Fibroblast of skin of abdomen (primary cell): ENCODE results near the gene STAT5B.
"Not testable (repeated sequence)": the region's sequence is repeated elsewhere in the genome, so short reads cannot be mapped to it uniquely, and the experiment has no call there.

ENCODE experiments used
- DNase-seq: peaks from one replicate; pipeline ENCODE4 v3.0.0-alpha.2; 2013

STAT5B gene

DNA sequence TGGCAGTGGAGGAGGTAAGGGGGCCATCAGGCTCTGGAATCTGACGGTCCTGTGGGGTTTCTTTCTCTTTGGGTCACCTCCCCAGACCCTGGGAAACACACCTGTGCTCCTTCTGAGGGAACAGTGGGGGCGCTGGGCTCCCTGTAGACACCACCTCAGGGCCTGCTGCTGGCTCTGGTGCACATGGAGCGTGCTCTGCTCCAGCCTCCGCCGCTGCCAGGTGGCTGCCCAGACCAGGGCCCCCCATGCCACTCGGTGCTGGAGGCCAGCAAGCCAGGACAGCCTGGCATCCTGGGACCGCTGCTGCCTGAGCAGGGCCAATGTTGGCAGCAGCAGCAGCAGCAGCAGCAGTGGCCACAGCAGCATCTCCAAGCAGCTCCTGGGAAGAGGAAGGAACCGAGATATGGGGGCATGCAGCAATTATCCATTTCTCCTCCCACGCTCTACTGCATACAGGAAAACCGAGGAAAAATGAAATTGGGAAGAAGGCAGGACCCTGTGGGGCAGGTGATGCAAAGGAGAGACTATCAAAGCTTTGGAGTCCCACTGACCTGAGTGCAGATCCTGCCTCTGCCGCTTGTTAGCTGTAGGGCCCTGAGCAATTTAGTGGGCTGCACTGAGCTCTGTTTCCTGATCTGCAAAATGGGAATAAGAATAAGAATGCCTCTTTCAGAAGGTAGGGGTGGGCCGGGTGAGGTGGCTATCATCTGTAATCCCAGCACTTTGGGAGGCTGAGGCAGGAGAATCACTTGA, 82.8 kb downstream of the STAT5B start:
- DNase-seq: no peak

DNA sequence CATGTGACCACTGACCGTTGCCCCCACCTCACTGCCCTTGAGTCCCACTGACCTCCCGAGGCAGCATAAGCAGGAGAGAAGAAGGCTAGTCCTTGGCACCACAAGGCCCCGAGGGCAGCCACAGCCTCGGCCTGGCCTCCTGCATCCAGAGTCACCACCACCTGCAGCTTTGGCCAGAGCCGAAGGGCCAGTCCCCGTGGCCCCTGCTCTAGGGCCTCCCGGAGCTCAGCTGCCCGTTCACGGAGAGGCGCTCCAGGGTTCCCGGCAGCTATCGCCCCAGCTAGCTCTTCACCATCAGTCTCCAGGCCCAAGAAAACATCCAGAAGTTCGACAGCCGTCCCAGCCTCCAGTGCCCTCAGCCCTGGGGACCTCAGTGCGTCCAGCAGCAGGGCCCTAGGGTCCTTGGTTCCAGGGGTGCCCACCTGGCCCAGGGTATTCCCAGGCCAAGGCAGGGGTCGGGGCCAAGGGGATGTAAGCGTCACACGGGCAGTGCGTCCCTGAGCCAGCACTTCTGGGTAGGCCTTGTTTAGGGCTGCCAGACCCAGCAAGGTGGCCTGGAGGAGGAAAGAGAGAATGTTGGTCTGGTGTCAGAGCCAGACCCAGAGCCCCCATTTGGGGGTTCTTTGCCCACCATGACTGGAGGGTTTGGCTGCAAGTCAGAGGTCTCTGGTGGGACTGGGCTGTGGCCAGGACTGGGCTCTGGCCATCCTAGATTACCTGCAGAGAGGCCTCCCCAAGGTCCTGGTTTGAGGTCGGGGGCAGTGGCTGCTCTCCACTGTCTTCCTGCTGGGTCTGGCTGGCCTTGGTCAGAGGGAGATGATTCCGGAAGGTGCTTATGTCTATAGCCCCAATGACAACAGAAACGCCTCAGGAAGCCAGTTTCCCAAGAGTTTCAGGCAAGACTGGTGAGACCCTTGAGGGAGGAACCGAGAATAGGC, 83.7 kb downstream of the STAT5B start:
- no peak for DNase-seq

GRCh38 chr17:42191275-42191608, 84.9 kb downstream of the STAT5B start:
- no peak for DNase-seq

GRCh38 chr17:42190491-42191274, 85.5 kb downstream of the STAT5B start:
- no peak for DNase-seq

GRCh38 chr17:42189651-42189965, 86.6 kb downstream of the STAT5B start:
- DNase-seq: no peak

DNA sequence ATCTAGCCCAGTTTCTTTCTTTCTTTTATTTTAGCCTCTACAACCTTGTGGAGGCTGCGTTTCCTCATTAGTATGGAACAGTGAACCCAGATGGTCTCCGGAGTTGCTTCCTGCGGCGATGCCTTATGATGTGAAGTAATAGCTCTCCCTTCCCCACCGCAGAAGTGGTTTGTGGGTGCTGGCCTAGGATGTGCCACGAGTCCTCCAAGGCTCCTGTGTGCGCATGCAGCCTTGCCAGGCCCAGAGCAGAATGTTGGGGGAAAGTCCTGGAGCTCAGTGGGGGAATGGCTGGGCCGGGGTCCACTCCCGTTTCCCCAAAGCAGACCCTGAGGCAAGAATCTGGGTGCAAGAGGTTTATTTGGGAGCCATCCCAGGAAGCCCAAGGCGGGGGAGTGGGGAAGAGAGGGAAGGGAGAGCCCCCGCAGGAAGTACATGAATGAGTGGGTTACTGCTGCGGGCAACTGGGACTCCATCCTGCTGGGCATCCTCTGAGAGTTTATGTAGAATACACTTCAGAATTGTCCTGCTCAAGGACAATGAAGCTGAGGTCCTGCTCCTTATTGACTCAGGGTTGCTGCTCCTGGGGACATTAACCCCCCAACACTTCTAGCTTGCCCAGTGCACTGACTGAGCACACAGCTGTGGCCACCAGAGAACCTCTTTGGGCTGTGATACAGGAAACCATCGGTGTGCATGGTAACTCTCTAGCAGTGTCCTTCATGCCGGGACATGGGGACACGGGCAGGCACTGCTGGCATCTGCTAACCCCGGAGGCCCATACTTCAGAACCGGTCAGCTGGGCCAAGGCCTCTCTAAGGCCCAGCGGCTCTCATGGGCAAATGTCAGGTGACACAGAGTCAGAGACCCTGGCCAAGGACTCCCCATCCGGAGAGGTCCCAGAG, 87.2 kb downstream of the STAT5B start:
- DNase-seq: no peak

- DNase-seq: no peak
These were observed 88.4 kb downstream of the STAT5B start for GRCh38 chr17:42187833-42188232.

GRCh38 chr17:42186191-42186590, 90.0 kb downstream of the STAT5B start:
- not testable (repeated sequence) for DNase-seq

DNA sequence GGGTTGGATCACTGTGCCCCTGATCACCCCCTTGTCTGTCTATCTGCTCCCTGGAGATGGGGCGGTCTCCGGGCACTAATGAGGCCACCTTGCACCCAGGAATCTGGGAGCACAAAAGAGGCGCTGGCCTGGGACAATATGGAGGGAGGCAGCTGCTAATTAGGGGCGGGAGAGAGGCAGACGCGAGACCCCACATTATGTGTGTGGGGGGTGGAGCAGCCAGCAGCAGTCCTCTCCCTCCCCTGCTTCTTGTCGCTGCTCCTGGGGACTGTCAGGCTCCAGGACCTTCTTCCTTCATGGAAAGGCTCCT, 90.6 kb downstream of the STAT5B start:
- no peak for DNase-seq

GRCh38 chr17:42184713-42185620, 91.2 kb downstream of the STAT5B start, which contains the start of gene HCRT:
HCRT (minus strand) TSS chr17:42185452; CDS start chr17:42185365, 87 bp downstream.
- no peak for DNase-seq

- peak; percentile 60 for DNase-seq
These were observed 92.2 kb downstream of the STAT5B start for GRCh38 chr17:42183741-42184711.

DNA sequence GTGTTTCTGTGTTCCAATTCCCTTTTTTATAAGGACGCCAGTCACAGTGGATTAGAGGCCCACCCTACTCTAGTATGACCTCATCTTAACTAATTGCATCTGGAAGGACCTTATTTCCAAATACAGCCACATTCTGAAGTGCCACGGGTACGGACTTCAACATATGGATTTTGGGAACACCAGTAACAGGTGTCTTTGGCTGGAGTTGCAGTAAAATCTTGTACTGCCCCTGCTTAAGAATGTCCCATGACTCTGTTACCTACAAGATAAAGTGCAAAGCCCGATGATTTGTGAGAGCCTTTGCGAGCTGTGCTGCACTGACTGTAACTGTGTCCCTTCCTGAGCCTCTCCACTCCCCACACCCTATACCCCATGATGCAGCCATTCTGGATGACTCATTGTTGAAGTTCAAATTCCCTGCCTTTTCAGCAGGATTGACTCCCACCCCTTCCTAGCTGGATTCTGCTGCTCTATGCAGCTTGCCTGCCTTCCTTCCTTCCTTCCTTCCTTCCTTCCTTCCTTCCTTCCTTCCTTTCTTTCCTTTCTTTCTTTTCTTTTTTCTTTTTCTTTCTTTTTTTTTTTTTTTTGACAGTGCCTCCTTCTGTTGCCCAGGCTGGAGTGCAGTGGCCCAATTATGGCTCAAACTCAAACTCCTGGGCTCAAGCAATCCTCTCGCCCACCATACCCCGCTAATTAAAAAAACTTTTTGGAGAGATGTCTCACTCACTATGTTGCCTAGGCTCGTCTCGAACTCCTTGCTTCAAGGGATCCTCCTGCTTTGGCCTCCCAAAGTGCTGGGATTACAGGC, 93.1 kb downstream of the STAT5B start:
- peak; percentile 16 for DNase-seq

GRCh38 chr17:42181851-42182207, 94.4 kb downstream of the STAT5B start:
- no peak for DNase-seq

DNA sequence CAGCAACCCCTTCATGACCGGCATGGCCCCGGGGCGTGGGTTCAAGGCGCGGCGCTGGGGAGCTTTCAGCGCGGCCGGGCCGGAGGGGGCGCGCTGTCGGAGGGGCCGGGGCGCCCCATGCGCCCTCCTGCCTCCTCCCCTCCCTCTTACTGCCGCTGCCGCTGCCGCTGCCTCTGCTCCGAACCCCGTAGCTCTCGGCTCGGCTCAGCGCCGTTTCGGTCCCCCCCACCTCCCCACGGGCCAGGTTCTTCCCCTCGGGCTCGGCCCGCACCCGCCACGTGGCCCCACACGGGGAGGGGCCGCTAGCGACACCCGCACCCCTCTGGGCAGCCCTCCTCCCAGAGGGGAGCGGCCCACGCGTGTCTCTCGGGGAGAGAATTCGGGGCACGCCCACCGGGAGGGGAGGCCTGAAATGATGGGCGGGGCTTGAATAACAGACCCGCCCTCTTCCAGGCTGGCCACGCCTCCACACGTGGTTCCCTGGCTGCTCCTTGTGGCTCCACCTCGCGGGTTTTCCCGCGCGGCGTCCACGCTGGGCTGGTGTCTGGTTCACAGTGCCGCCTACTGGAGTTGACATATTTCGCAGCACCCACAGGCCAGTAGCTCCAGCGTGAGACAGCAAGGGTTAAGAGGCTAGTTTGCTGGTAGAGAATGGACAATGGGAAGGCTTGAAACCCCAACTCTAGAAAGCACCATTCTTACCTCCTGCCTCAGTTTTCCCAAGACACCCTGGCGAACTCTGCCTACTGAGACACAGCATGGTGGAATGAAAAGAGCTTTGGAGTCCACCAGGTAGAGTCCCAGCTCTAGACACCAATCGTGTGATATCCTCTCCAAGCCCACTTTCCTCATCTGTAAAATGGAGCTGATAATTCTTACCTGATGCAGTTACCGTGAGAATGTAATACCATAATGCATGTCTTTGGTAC, 95.0 kb downstream of the STAT5B start, which contains the start of gene KCNH4:
KCNH4 (minus strand) TSS at position 221 of the 929 bp plus-strand sequence; CDS start at position 24, 197 bp downstream.
- peak; percentile 43 for DNase-seq

DNA sequence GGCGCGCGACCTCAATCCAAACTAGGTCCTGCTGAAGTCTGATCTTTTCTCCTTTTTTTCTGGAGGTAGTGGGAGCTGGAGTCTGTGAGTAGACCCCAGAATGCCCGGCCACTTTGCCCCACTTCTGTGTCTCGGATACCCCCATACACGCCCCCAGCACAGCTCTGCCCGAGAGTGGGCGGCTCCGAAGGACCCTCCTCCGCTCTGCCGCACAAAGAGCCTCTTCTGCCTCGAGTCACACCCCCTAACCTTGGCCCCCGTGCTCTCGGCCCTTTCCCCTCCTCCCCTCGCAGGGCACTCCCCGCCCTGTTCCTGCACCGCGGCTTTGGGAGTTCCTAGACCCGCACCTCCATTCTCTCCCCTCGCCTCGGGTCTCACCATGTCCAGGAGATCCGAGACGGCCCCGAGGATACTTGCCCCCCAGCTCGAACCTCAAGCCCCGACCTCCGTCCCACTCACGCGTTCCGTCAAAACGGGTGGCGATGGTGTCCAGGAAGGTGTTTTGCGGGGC, 95.7 kb downstream of the STAT5B start:
- no peak for DNase-seq

- DNase-seq: peak; percentile 42
These were observed 96.2 kb downstream of the STAT5B start for GRCh38 chr17:42179911-42180410.

DNA sequence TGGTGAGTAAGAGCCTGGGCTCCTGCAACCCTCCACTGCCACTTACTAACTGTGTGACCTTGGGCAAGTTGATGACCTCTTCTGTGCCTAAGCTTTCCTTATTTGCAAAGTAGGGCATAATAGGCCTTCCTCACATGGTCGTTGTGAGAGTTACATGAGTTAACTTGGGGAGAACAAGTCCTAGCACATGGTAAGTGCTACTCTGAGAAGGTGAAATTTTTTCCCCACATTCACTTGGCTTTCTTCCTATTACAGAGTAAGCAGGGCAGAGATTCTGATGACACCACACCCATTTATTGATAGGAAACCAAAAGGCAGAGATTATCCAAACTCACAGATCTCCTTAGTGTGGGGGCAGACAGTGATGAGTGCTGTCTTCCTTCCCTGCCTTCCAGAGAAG, 96.9 kb downstream of the STAT5B start:
- DNase-seq: no peak
